Smooth muscle cell (in vitro differentiated cells): ENCODE results near the gene PIANP. TPM values are rescaled to one million over a fixed set of nuclear protein-coding genes. Genes with fewer than 3 reads are reported as not detected.

Experiments
- DNase-seq: peaks from one replicate; lab custom pipeline; 2025; ENCODE audit not compliant: unreplicated experiment; lab: John Stamatoyannopoulos, UW
- H2AFZ ChIP-seq: fragments of 200-600 bp; sonication (generic); 2 replicates; pipeline ENCODE4 v1.6.0; 2016; ENCODE audit warnings: antibody characterized with exemption, low read depth, mild to moderate bottlenecking
- H3F3A ChIP-seq: fragments of 200-600 bp; sonication (generic); 2 replicates; pipeline ENCODE4 v1.6.0; 2017; ENCODE audit warnings: antibody characterized with exemption, low read depth
- H3K27ac ChIP-seq: fragments of 200-600 bp; sonication (generic); 2 replicates; pipeline ENCODE4 v1.5.1; 2016; ENCODE audit warnings: low read depth, mild to moderate bottlenecking
- H3K27me3 ChIP-seq: fragments of 200-600 bp; sonication (generic); 2 replicates; pipeline ENCODE4 v1.6.1; 2016; ENCODE audit warnings: low read depth, mild to moderate bottlenecking
- H3K36me3 ChIP-seq: fragments of 200-600 bp; sonication (generic); 2 replicates; pipeline ENCODE4 v1.5.1; 2016; ENCODE audit warnings: low read depth
- H3K4me1 ChIP-seq: fragments of 200-600 bp; sonication (generic); 2 replicates; pipeline ENCODE4 v1.5.1; 2016; ENCODE audit warnings: low read depth
- H3K4me2 ChIP-seq: fragments of 200-600 bp; sonication (generic); 2 replicates; pipeline ENCODE4 v1.6.0; 2016; ENCODE audit warnings: mild to moderate bottlenecking
- H3K4me3 ChIP-seq: fragments of 200-600 bp; sonication (generic); 2 replicates; pipeline ENCODE4 v1.5.1; 2016; ENCODE audit warnings: mild to moderate bottlenecking
- H3K79me2 ChIP-seq: fragments of 200-600 bp; sonication (generic); 2 replicates; pipeline ENCODE4 v1.6.0; 2016; ENCODE audit warnings: low read depth, mild to moderate bottlenecking
- H3K9ac ChIP-seq: fragments of 200-600 bp; sonication (generic); 2 replicates; pipeline ENCODE4 v1.6.0; 2016; ENCODE audit warnings: low read depth
- H3K9me3 ChIP-seq: fragments of 200-600 bp; sonication (generic); replicated peaks from 2 replicates; pipeline ENCODE4 v1.5.1; 2016; ENCODE audit warnings: low read depth
- H4K20me1 ChIP-seq: fragments of 200-600 bp; sonication (generic); 2 replicates; pipeline ENCODE4 v1.6.0; 2016; ENCODE audit warnings: low read depth
- CTCF ChIP-seq: fragments of 200-600 bp; sonication (generic); IDR thresholded peaks from 2 replicates; pipeline ENCODE4 v1.5.1; 2017; ENCODE audit warnings: borderline replicate concordance, mild to moderate bottlenecking, antibody characterized with exemption; ENCODE audit not compliant: insufficient read depth, poor library complexity, severe bottlenecking
- WGBS: methylation state at CpG from one replicate; pipeline ENCODE4 v1.1.7; 2016; ENCODE audit warnings: low lambda C conversion rate; 5-methylcytosine and 5-hydroxymethylcytosine counted together
- polyA plus RNA-seq: library from polyadenylated mRNA; unstranded; fragments of >200 nt; fragmentation: Nextera tagmentation; extraction: Ambion mirVana; gene quantifications from 2 replicates; pipeline ENCODE4 v1.2.1, GENCODE V29; 2016
- total RNA-seq: library from RNA; depleted of rRNA; stranded (reverse); fragments of >200 nt; gene quantifications from 2 replicates; pipeline ENCODE4 v1.2.3, GENCODE V29; 2014

Gene PIANP
- total and polyA plus RNA-seq, 2 experiments from 2014 or later, result 3.8 TPM; not detected in 1

DNA sequence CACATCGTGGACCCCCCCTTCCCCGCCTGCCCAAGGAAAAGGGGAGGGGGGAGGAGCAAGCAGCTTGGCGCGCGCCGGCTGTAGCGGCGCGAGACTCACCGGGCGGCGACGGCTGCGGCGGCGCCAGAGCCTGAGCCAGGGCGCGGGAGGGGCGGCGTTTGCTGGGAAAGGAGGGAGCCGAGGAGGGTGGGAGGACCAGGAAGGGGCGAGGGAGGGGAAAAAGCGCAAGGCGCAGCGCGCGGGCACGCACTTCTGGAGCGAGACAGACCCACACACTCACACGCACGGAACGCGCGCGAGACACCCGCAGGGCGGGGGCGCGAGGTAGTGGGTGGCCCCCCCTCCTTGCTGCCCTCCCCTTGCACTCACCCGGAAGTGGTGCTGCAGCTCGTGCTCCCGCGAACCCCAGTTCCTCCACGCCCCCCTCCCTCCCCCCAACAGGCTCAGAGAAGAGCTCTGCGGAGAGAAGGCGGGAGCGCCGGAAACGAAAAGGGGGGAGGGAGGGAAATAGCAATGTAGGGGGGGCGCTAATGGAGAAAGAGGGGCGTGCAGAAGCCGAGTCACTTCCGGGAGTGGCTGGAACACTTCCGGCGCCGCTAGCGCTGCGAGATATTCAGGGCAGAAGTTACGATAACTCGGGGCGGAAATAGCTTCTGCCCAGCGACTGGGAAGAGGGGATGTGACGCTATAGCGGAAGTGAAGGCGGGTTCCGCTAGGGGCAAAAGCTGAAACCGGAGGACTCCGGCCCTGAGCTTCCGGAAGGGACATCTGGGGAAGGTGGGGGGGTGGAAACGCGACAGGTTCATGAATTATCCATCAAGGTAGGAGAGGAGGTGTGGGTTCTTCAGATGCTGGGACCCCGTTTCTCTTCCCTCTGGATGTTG, 11.4 kb downstream of the PIANP start, which contains the start of gene ZNF384:
Gene ZNF384 (minus strand): TSS at position 377 of the 884 bp plus-strand sequence. CDS start 9,855 bp downstream, outside the sequence.
- Histone ChIP-seq H3K4me3 (peak within 1 kb of the TSS; percentile 63), H3K4me2 (peak within 1 kb of the TSS; percentile 86), H3K4me1 (peaks cover 20% of the 10 kb centered on the region), H3K9ac (peak within 1 kb of the TSS; percentile 90), H3K27me3 (no peaks in the 10 kb centered on the region), H3K27ac (peak within 1 kb of the TSS; percentile 78), H4K20me1 (peaks cover 21% of the 10 kb centered on the region), H3K36me3 (no peaks in the 10 kb centered on the region), H3F3A (peaks cover 12% of the 10 kb centered on the region), H3K79me2 (peaks cover 57% of the 10 kb centered on the region), H2AFZ (peak within 1 kb of the TSS; percentile 25), H3K9me3 (no peaks in the 10 kb centered on the region)
- no peak for TF ChIP-seq CTCF
- WGBS, result under 1% methylated on average over 56 of the region's 72 CpGs
- DNase-seq, result peak; percentile 79

DNA sequence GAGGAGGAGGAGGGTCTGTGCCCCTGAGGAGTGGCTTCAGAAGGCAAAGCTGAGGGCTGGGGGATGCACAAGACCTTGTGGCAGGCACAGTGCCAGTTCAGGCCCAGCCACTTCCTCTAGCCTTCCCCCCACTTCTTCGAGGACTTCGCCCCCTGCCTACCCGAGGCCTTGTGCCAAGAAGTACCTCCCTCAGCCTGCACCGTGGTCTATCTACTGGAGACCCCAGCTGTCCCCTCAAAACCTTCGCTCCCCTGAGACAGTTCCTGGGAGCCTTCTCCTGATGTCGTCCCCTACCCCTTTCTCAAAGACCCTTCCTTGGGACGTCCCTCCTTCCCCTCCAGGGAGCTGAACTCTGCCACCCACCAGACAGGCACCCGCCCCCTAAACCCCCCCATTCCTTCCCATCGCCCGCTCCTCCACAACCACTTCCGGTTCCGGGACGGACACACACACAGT, 12.0 kb downstream of the PIANP start:
- peak overlapping the region; percentile 10 for H2AFZ ChIP-seq
- TF ChIP-seq CTCF, result no peak
- H3K4me3 ChIP-seq, result peak overlapping the region; percentile 63
- peaks cover 63% of the 10 kb centered on the region for H3K79me2 ChIP-seq
- H3K4me2 ChIP-seq, result peak overlapping the region; percentile 86
- peaks cover 28% of the 10 kb centered on the region for H4K20me1 ChIP-seq
- no peaks in the 10 kb centered on the region for H3K27me3 ChIP-seq
- peaks cover 20% of the 10 kb centered on the region for H3K4me1 ChIP-seq
- DNase-seq, result no peak
- H3K9me3 ChIP-seq, result no peaks in the 10 kb centered on the region
- peak overlapping the region; percentile 90 for H3K9ac ChIP-seq
- peaks cover 12% of the 10 kb centered on the region for H3F3A ChIP-seq
- peak overlapping the region; percentile 78 for H3K27ac ChIP-seq
- H3K36me3 ChIP-seq, result no peaks in the 10 kb centered on the region
- under 1% methylated on average over 13 of the region's 13 CpGs for WGBS

- H3K36me3 ChIP-seq, result no peaks in the 10 kb centered on the region
- H4K20me1 ChIP-seq, result peaks cover 54% of the 10 kb centered on the region
- no peak overlapping the region for H3K4me2 ChIP-seq
- WGBS, result 98% methylated on average over 3 of the region's 3 CpGs
- peaks cover 91% of the 10 kb centered on the region for H3K79me2 ChIP-seq
- no peaks in the 10 kb centered on the region for H3K9me3 ChIP-seq
- no peaks in the 10 kb centered on the region for H3K27me3 ChIP-seq
- no peak overlapping the region for H3K4me3 ChIP-seq
- peaks cover 20% of the 10 kb centered on the region for H3K4me1 ChIP-seq
- no peak overlapping the region for H2AFZ ChIP-seq
- no peak for DNase-seq
- peaks cover 3% of the 10 kb centered on the region for H3F3A ChIP-seq
- no peak for TF ChIP-seq CTCF
- no peak overlapping the region for H3K27ac ChIP-seq
- H3K9ac ChIP-seq, result no peak overlapping the region
These were observed 14.8 kb downstream of the PIANP start for GRCh38 chr12:6685814-6686213.

- DNase-seq, result no peak
- H4K20me1 ChIP-seq, result peaks cover 65% of the 10 kb centered on the region
- peaks cover 15% of the 10 kb centered on the region for H3K4me1 ChIP-seq
These were observed 16.0 kb downstream of the PIANP start for GRCh38 chr12:6684609-6685008.

More at GRCh38 chr12:6684609-6685008, 16.0 kb downstream of the PIANP start:
- peak; percentile 45 for TF ChIP-seq CTCF
- WGBS, result 67% methylated on average over 6 of the region's 6 CpGs
- no peaks in the 10 kb centered on the region for H3K36me3 ChIP-seq
- no peak overlapping the region for H3K4me3 ChIP-seq
- no peak overlapping the region for H2AFZ ChIP-seq
- H3K79me2 ChIP-seq, result peaks cover 97% of the 10 kb centered on the region
- no peaks in the 10 kb centered on the region for H3F3A ChIP-seq
- no peaks in the 10 kb centered on the region for H3K9me3 ChIP-seq
- no peak overlapping the region for H3K4me2 ChIP-seq
- no peak overlapping the region for H3K9ac ChIP-seq
- no peaks in the 10 kb centered on the region for H3K27me3 ChIP-seq
- no peak overlapping the region for H3K27ac ChIP-seq
